Chondrocyte (in vitro differentiated cells): Measurements from ENCODE around the gene ARID5A. TPM values are rescaled to one million over a fixed set of nuclear protein-coding genes. Genes with fewer than 3 reads are reported as not detected.
"Not testable (repeated sequence)": the region's sequence is repeated elsewhere in the genome, so short reads cannot be mapped to it uniquely, and the experiment has no call there.

ENCODE experiments used
- DNase-seq: peaks from one replicate; pipeline ENCODE4 v3.0.0; 2021; ENCODE audit warnings: mixed read lengths, low spot score
- H3K27ac Mint-ChIP-seq: one replicate; pipeline ENCODE4 v1.8.0; 2021; ENCODE audit warnings: mild to moderate bottlenecking, moderate library complexity, mixed read lengths; ENCODE audit not compliant: unreplicated experiment
- H3K27me3 Mint-ChIP-seq: 2 replicates; pipeline ENCODE4 v1.8.0; 2021; ENCODE audit warnings: low read depth, mixed read lengths
- H3K36me3 Mint-ChIP-seq: 2 replicates; pipeline ENCODE4 v1.8.0; 2021; ENCODE audit warnings: low read depth, mixed read lengths
- H3K4me1 Mint-ChIP-seq: 2 replicates; pipeline ENCODE4 v1.8.0; 2021; ENCODE audit warnings: low read depth, mild to moderate bottlenecking, mixed read lengths
- H3K4me3 Mint-ChIP-seq: one replicate; pipeline ENCODE4 v1.8.0; 2021; ENCODE audit warnings: mild to moderate bottlenecking, moderate library complexity, mixed read lengths; ENCODE audit not compliant: unreplicated experiment
- H3K9me3 Mint-ChIP-seq: 2 replicates; pipeline ENCODE4 v1.8.0; 2021; ENCODE audit warnings: low read depth, mixed read lengths
- total RNA-seq: library from RNA; stranded (reverse); gene quantifications from 3 replicates; pipeline ENCODE4 v1.2.1, GENCODE V29; 2021
- TF ChIP-seq, protein P1 (sequence below): fragments of 200-600 bp; sonication (generic); IDR thresholded peaks from 2 replicates; pipeline ENCODE4 v1.5.0; 2021; ENCODE audit warnings: antibody characterized with exemption, mild to moderate bottlenecking, moderate library complexity

Gene ARID5A
- total RNA-seq, 1 donor from 2014 or later, result 12.9 TPM

- Mint-ChIP-seq H3K4me3 (no peak overlapping the region), H3K27ac (no peak overlapping the region), H3K9me3 (no peaks in the 10 kb centered on the region), H3K27me3 (no peaks in the 10 kb centered on the region), H3K36me3 (peaks cover 2% of the 10 kb centered on the region), H3K4me1 (peaks cover 22% of the 10 kb centered on the region)
- TF ChIP-seq, protein P1, sequence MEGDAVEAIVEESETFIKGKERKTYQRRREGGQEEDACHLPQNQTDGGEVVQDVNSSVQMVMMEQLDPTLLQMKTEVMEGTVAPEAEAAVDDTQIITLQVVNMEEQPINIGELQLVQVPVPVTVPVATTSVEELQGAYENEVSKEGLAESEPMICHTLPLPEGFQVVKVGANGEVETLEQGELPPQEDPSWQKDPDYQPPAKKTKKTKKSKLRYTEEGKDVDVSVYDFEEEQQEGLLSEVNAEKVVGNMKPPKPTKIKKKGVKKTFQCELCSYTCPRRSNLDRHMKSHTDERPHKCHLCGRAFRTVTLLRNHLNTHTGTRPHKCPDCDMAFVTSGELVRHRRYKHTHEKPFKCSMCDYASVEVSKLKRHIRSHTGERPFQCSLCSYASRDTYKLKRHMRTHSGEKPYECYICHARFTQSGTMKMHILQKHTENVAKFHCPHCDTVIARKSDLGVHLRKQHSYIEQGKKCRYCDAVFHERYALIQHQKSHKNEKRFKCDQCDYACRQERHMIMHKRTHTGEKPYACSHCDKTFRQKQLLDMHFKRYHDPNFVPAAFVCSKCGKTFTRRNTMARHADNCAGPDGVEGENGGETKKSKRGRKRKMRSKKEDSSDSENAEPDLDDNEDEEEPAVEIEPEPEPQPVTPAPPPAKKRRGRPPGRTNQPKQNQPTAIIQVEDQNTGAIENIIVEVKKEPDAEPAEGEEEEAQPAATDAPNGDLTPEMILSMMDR, result no peak
- DNase-seq, result peak; percentile 74
These were observed 15.2 kb downstream of the ARID5A start for GRCh38 chr2:96551605-96552314.

GRCh38 chr2:96552315-96553175 lies 16.0 kb downstream of the ARID5A start:
- no peaks in the 10 kb centered on the region for H3K9me3 Mint-ChIP-seq
- peak; percentile 78 for DNase-seq
- no peak overlapping the region for H3K4me3 Mint-ChIP-seq
- TF ChIP-seq, protein P1, result no peak
- H3K27me3 Mint-ChIP-seq, result no peaks in the 10 kb centered on the region
- H3K27ac Mint-ChIP-seq, result no peak overlapping the region
- H3K4me1 Mint-ChIP-seq, result peaks cover 17% of the 10 kb centered on the region
- H3K36me3 Mint-ChIP-seq, result peaks cover 2% of the 10 kb centered on the region

DNA sequence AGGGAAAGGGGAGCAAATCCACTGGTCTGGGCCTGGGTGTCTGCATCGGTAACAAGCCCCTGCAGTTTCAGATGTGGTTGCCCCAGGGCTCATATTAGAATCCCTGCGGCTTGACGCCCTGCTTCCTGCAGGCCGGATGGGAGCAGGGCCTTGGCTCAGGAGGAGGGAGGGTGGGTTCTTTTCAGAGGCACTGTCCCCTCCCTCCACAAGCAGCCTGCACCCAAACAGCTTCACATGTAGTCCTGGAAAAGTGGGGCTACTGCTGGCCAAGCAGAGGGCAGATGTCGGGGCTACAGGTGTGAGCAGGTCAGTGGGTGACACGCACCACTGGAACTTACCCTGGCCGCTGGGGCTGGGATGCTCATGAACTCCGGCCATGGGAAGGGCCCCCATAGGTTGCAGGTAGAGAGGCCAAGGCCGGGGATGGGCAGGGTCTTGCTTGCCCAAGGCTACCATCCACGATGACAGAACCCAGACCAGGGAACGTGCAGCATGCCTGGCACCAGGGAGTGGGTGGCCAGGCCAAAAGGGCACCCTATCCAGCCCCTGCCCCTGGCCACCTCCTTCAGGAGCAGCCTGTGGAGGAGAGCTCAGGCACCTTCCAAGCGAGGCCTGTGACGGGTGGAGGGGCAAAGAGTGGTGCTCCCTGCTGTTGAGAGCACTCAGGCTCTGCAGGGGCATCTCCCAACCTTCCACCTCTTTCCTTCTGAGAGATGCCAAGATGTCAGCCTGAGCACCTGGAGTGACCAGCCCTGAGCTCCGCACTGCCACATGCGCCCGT lies 16.8 kb downstream of the ARID5A start:
- peaks cover 8% of the 10 kb centered on the region for H3K4me1 Mint-ChIP-seq
- no peak overlapping the region for H3K4me3 Mint-ChIP-seq
- H3K27ac Mint-ChIP-seq, result no peak overlapping the region
- peak; percentile 77 for DNase-seq
- TF ChIP-seq, protein P1, result no peak
- no peaks in the 10 kb centered on the region for H3K9me3 Mint-ChIP-seq
- H3K36me3 Mint-ChIP-seq, result peaks cover 2% of the 10 kb centered on the region
- no peaks in the 10 kb centered on the region for H3K27me3 Mint-ChIP-seq

GRCh38 chr2:96553957-96554292 lies 17.4 kb downstream of the ARID5A start:
- H3K4me1 Mint-ChIP-seq, H3K27ac Mint-ChIP-seq, H3K36me3 Mint-ChIP-seq, H3K27me3 Mint-ChIP-seq, H3K4me3 Mint-ChIP-seq, H3K9me3 Mint-ChIP-seq, DNase-seq: not testable (repeated sequence)

DNA sequence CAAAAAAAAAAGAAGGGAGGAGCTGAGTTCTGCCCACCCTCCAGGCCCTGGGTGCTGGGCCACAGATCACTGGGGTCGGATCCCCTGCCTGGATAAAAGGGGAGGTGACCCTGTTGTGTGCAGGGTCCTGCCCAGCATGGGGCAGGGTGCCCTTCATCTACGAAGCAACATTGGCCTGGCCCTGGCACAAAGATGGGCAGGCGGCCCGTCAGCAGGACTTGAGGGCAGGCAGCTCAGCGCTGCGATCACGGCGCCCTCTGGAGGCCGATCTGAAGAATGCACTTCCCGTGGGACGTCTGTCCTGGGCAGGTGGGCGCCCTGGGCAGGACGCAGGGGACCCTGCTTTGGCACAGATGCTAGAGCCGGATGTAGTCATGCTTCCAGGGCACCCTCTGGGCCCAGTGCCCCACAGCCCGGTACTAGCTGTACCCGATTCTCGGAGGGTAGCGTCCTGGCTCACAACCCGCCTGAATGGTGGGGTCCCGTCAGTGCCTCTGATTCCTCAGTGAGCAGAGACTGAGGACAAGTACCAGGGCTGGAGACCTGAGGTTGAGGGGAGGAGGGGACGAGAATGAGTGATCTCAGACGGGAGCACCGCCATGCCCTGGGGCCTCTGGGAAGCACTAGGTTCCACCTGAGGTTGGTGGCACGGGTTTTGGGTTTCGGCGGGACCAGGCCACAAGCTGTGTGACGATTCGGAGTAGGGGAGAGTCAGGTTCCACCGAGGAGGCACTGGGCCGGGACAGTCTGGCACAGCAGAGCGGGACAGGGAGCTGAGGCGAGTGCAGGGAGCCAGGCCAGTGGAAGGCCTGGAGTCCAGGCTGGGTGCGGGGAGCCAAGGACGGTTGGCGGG lies 18.0 kb downstream of the ARID5A start:
- peak; percentile 81 for DNase-seq
- Mint-ChIP-seq H3K27ac (no peak overlapping the region), H3K36me3 (peaks cover 2% of the 10 kb centered on the region), H3K4me3 (no peak overlapping the region), H3K9me3 (no peaks in the 10 kb centered on the region), H3K4me1 (peaks cover 5% of the 10 kb centered on the region), H3K27me3 (no peaks in the 10 kb centered on the region)
- TF ChIP-seq, protein P1, result peak; percentile 97
